GM10847 (cell line): ENCODE results near the gene SMPD2.

Source experiments
- POLR2A ChIP-seq: IDR thresholded peaks from 2 replicates; pipeline ENCODE4 v1.6.1; 2011; ENCODE audit not compliant: insufficient read length; ENCODE audit errors: extremely low read depth

Gene SMPD2, protein sequence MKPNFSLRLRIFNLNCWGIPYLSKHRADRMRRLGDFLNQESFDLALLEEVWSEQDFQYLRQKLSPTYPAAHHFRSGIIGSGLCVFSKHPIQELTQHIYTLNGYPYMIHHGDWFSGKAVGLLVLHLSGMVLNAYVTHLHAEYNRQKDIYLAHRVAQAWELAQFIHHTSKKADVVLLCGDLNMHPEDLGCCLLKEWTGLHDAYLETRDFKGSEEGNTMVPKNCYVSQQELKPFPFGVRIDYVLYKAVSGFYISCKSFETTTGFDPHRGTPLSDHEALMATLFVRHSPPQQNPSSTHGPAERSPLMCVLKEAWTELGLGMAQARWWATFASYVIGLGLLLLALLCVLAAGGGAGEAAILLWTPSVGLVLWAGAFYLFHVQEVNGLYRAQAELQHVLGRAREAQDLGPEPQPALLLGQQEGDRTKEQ

DNA sequence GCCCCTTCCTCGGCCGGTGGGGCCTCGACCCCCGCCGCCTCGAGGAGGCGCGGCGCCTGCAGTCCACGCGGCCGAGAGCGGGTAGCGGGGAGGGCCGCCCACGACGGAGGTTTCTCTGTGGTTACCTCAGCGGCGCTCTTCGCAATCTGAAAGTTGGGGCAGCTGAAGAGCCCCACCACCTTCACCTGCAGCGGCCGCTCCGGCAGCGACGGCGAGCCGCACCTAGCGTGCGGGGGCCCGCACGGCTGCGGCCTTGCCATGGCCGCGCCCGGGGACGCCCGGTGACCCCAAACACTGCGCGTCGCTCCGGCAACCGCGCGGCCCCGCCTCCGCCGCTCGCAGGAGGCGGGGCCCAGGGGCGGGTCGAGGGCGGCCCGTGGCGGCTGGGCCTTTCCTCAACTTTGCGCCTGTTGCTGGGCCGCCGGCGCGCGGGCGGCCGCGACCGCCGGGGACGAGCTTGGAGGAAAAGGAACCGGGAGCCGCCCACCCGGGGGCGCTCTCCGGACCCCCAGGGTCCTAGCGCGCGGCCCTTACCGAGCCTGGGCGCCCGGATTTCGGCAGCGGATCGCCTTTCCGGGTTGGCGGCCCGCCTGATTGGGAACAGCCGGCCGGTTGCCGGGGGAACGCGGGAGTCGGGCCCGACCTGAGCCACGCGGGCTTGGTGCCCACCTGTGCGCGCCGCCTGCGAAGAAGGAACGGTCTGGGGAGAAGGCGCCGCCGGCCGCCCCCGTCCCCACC is at the start of gene SMPD2, which contains the start of gene PPIL6:
SMPD2 (plus strand) TSS at position 394 of the 738 bp plus-strand sequence. CDS start 398 bp downstream, outside the sequence.
PPIL6 (minus strand) TSS at position 298 of the 738 bp plus-strand sequence; CDS start at position 260, 38 bp downstream.
- TF ChIP-seq POLR2A = peak; percentile 40

DNA sequence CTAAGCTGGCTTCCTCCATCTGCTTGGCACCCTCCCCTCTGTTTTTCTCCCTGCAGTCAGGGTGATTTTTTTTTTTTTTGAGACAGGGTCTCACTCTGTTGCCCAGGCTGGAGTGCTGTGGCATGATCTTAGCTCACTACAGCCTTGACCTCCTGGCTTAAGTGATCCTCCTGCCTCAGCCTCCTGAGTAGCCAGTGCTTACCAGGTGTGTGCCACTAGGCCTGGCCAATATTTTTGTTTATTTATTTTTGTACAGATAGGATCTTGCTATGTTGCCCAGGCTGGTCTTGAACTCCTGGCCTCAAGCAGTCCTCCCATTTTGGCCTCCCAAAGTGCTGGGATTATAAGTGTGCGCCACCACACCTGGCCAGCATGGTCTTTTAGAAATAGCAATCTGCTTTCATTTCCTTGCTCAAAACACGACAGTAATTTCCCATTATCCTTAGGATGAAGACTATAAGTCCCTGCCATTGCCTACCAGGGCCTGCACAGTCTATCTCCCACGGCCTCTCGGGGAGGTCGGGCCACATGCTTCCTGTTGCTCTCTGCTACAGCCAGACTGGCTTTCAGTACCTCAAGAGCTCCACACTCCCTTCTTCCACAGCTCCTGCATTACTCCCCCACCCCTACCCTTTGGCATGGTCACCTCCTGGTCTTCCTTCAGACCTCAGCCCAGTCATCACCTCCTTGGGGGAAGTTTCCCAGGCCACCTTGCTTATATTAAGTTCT is 47.2 kb upstream of the SMPD2 start:
- no peak for TF ChIP-seq POLR2A

DNA sequence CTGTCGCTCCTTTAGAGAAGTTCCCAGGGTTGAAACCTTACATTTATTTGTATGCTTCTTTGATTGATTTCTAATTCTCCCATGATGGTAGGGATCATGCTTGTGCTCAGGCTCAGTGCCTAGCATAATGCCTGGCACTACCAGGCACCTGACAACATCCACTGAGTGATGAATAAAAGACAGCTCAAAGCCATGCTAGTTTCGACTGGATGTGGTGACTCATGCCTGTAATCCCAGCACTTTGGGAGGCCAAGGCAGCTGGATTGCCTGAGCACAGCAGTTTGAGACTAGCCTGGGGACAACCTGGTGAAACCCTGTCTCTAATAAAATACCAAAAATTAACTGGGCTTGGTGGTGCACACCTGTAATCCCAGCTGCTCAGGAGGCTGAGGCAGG is 46.6 kb upstream of the SMPD2 start:
- no peak for TF ChIP-seq POLR2A

DNA sequence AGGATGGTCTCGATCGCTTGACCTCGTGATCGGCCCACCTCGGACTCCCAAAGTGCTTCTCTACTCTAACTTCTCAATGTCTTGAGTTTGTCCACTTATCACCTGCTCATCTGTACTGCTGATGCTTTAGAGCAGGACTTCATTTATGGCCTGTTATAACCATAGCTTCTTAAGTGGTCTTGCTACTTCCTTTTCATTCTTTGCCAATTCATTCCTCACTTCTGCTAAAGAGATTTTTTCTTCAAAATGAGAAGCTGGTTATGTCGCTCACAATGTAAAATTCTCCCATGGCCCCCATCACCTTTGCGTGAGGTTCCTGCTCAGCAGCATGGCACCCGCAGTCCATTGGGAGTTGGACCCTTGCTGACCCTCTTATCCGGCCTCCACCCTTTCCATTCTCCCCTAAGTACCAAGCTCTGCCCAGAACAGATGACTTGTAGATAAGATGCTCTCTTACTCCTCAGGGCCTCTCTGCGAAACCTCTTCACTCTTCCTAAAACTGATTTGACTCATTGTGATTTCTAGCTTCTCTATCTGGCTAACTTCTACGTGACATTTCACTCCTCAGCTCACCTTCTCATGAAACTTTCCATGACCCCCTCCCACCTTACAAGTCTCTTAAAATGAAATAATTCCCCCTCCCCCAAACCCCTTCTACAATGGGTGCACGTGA is 44.3 kb upstream of the SMPD2 start:
- TF ChIP-seq POLR2A = no peak

DNA sequence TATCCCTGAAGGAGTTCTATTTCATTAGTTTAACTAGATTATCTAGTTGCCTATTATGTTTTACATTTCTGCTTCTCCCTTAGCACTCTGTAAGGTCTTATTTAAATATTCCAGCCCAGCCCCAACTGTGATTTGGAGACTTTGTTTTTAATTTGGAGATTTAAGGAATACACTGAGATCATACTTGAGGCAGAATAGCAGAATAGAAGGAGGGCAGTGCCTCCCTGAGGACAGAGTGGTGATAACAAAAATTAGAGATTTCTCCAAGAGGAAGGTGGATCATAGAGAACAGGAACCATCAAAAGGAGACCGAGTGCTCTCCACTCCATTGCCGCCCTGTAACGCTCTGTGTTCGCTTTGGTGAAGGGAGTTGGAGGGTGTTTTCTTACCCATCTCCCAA is 43.5 kb upstream of the SMPD2 start:
- no peak for TF ChIP-seq POLR2A

DNA sequence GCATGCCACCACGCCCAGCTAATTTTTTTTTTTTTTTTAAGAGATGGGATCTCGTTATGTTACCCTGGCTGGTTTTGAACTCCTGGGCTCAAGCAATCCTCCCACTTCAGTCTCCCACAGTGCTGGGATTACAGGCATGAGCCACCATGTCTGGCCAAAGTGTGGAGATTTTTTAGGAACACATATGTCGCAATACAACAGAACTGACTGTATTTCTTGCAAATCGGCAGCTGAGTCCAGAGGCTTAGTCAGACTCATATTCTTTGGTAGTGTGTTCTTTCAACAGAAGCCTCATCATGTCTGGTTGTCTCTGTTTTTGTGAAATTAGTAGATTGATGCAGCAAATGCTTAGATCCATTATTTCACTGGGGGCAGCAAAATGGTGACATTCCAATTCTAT is 34.3 kb upstream of the SMPD2 start:
- TF ChIP-seq POLR2A = no peak

DNA sequence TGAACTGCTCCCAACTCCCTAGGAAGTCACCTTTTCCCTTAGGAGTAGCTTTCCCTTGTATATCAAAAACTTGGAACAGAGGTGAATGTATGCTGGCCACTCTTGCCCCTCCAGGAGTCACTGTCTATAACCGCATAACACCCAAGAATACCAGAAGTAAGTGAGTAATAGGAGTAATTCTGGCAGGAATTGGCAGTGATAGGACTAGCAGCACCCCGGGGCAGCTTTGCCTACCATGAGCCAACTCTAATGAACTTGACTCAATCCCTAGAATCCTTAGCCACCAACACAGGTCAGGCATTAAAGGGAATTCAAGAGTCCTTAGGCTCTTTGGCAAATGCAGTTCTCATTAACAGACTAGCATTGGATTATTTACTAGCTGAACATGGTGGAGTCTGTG is 29.5 kb upstream of the SMPD2 start:
- no peak for TF ChIP-seq POLR2A

DNA sequence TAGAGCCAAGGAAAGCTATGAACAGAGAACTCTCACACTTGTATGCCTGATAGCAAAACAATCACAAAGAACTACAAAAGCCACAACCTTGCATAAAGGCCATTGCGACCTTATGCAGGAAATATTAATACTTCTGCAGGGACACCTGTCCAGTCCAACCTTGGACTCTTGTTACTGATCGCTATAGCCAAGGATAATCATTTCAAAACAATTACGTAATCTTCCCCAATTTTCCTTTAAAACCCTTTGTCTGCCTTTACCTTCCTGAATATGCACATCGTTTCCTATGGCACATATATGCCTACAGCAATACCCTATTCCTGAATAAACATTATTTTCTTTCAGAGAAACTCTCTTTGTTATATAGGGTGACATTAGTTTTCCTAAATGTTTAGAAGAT is 22.9 kb upstream of the SMPD2 start:
- TF ChIP-seq POLR2A = no peak

DNA sequence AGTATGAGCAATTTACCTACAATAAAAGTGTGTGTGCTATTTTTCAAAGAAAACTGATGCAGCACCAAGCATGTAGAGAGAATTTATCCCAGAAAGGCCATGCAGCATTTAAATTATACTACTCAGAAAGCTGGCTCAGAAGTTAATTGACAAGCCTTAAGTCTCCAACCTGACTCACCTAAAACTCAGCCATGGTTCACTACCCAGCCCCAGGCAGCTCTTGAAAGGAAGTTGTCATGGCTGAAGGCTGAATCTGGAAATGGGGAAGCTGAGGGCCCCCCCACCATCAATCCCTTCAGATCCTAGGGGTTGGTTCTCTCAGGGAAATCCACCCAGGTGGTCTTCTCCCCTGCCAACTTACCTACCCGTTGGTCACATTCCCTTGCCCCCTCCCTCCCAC is 19.8 kb upstream of the SMPD2 start:
- no peak for TF ChIP-seq POLR2A

DNA sequence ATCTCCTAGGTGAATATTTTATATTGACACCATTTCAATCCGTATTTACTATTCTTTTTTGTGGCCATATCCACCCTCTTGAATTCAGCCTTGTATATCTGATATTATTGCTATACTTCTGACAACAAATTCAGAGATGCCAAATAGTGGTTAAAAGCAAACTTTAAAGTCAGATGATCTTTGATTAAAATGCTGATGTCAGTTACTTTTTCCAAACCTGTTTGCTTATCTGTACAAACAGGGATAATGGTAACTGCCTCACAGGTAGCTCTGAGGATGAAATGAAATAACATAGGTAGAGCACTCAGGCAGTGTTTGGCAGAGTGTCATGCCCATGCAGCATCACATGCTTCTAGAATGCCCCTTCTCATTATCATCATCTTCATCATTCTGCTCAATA is 19.3 kb upstream of the SMPD2 start:
- no peak for TF ChIP-seq POLR2A

DNA sequence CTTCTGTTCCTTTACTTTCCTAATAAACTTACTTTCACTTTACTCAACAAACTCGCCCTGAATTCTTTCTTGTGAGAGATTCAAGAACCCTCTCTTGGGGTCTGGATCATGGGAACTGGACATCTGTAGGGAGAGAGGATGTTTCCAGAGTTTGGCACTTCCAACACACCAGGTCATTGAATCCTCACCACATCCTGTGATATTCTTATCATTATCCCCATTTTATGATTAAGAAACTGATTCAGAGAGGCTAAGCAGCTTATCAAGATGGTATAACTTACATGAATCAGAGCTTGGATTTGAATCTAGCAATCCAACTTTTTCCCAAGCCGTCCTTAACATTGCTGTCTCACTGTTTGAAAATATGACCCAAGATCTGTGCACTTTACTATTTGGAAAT is 15.6 kb upstream of the SMPD2 start:
- no peak for TF ChIP-seq POLR2A

DNA sequence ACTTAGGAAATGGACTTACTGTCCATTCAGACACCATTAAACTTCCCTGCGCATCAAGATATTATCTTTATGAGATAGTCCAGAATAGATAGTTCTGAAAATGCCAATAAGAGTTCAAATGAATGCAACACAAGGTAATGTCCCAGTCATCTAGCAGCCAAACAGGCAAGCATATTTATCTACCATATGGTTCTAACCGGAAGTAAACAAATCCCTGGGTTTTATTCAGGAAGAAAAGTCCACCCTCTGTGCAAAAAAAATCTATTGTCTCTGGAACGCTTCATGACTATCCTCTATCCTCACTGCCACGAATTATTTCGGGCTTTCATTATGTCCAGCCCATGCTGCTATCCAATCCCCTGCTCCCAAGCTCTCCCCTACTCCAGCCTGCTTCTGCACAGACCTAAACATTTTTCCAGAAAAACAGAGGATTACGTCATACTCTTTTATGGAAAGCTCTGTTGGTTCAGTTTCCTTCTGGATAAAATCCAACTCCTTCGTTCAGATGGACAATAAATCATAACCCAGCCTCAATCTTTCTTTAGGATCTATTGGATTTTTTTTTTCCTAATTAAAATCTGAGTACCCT is 11.5 kb upstream of the SMPD2 start:
- TF ChIP-seq POLR2A = no peak

DNA sequence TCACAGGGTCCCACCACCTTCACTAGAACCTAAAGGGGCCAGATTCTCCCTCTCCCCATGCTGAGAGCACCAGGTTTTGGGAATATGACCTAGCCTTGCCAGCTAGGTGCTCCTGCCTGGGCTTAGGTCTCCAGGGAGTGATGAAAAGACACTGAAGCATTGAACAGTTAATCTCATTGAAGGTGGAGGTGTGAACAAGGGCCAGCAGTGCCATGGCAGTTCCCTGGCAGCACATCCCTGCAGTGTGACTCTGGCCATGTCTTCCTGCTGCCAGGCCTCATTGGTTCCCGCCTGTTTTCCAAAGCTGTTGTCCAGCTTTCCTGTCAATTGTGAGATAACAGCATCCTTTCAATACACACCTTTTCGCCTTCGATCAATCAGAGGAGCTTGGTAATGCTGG is 11.0 kb upstream of the SMPD2 start:
- no peak for TF ChIP-seq POLR2A

DNA sequence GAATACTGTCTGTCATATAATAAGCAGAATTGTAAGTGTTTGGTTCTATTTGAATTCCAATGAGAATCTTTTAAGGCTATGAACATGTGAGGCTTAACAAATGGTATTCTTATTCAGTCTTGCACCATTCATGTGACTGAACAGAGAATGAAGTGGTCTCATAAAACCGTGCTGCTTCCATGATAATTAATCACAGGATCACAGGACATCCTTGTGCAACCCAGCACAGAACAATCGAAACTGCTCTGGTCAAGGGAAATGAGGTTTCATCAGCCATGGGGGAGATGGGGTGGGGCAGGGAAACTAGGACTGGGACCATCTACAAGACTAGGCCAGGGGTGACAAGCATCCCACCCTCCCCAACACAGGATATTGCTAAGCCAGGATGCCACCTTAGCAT is 6.1 kb upstream of the SMPD2 start:
- no peak for TF ChIP-seq POLR2A

DNA sequence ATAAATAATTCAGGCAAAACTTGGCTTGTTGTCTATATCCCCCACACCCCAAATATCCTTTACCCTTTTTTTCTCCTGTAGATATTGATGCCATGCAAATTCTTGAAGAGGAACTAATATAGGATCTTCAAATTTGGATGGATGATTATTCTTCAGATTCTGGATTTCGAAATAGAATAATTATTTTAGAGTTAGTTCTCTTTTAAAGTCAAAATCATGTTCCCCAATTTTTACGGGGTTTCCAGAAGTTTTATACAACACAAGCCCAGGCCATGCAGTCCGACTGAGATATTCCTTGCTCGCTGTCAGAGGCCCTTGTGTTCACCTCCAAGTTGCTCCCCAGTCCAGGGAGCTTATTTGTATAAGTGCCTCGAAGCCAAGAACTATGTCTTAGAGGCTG is 4.5 kb upstream of the SMPD2 start:
- no peak for TF ChIP-seq POLR2A
